K562 (cell line): ENCODE measurements around the gene PRDX6. TPM values are rescaled to one million over a fixed set of nuclear protein-coding genes. Genes with fewer than 3 reads are reported as not detected.

Source experiments
- E2F4 ChIP-seq: sonication (generic); formaldehyde crosslinking; IDR thresholded peaks from 2 replicates; pipeline ENCODE4 v1.8.0; 2022; ENCODE audit warnings: mild to moderate bottlenecking, low read depth, missing genetic modification reagents
- GATAD2B ChIP-seq: fragments of 450-650 bp; IDR thresholded peaks from 2 replicates; pipeline ENCODE4 v1.6.1; 2017; ENCODE audit warnings: mild to moderate bottlenecking, borderline replicate concordance
- GTF2A2 ChIP-seq: IDR thresholded peaks from 2 replicates; pipeline ENCODE4 v1.6.1; 2016; ENCODE audit warnings: mild to moderate bottlenecking, missing genetic modification characterization, missing compliant biosample characterization
- HCFC1 ChIP-seq: IDR thresholded peaks from 2 replicates; pipeline ENCODE4 v1.6.1; 2012; ENCODE audit warnings: low read depth, low read length, improper control_type of control experiment
- KAT2B ChIP-seq: IDR thresholded peaks from one replicate; pipeline ENCODE4 v1.6.1; 2012; ENCODE audit warnings: low read depth, mild to moderate bottlenecking, control low read depth, inconsistent platforms, low read length, moderate library complexity
- KLF16 ChIP-seq: IDR thresholded peaks from 2 replicates; pipeline ENCODE4 v1.6.1; 2016; ENCODE audit warnings: antibody characterized with exemption
- MAFK ChIP-seq: IDR thresholded peaks from 2 replicates; pipeline ENCODE4 v1.6.1; 2011; ENCODE audit warnings: low read length, improper control_type of control experiment
- NBN ChIP-seq: fragments of 450-650 bp; IDR thresholded peaks from 2 replicates; pipeline ENCODE4 v1.6.1; 2016; ENCODE audit warnings: low read depth, mild to moderate bottlenecking
- NCOA6 ChIP-seq: fragments of 450-650 bp; IDR thresholded peaks from 2 replicates; pipeline ENCODE4 v1.6.1; 2017; ENCODE audit warnings: mild to moderate bottlenecking
- NR4A1 ChIP-seq, 2 experiments: fragments of 250-450 bp in 1 of 2; fragments of 450-650 bp in 1 of 2; sonication (Bioruptor Pico) in 1 of 2; IDR thresholded peaks; 2 replicates each; pipeline versions ENCODE4 v1.4.0 to v1.6.1; 2016 to 2020; ENCODE audit warnings: mild to moderate bottlenecking in 2 of 2, missing compliant biosample characterization in 1 of 2, missing genetic modification characterization in 1 of 2, moderate library complexity in 1 of 2
- REST ChIP-seq, 2 experiments: fragments of 450-650 bp; formaldehyde crosslinking in 1 of 2; IDR thresholded peaks; 2 replicates each; pipeline versions ENCODE4 v1.4.0 to v1.6.1; 2014 to 2020; ENCODE audit warnings: mild to moderate bottlenecking in 2 of 2, borderline replicate concordance in 1 of 2, low read depth in 1 of 2
- SMARCA4 ChIP-seq: fragments of 450-650 bp; IDR thresholded peaks from 2 replicates; pipeline ENCODE4 v1.6.1; 2016
- SMARCA5 ChIP-seq: fragments of 450-650 bp; IDR thresholded peaks from 2 replicates; pipeline ENCODE4 v1.6.1; 2016
- TAF15 ChIP-seq: fragments of 200-400 bp; formaldehyde crosslinking; IDR thresholded peaks from 2 replicates; pipeline ENCODE4 v1.6.1; 2017; ENCODE audit warnings: mild to moderate bottlenecking, low read depth, low read length, moderate library complexity
- TCF7 ChIP-seq: sonication (generic); IDR thresholded peaks from 2 replicates; pipeline ENCODE4 v1.6.1; 2016; ENCODE audit warnings: antibody characterized with exemption, borderline replicate concordance
- TRIM24 ChIP-seq, 2 experiments: fragments of 450-650 bp; IDR thresholded peaks; 2 replicates each; pipeline ENCODE4 v1.6.1; 2016
- TRIM28 ChIP-seq: fragments of 450-650 bp; IDR thresholded peaks from 2 replicates; pipeline ENCODE4 v1.6.1; 2017
- ZNF146 ChIP-seq: IDR thresholded peaks from one replicate; pipeline ENCODE4 v1.6.1; 2018; ENCODE audit warnings: missing compliant biosample characterization; ENCODE audit not compliant: unreplicated experiment
- ZNF197 ChIP-seq: fragments of 200-800 bp; sonication (Bioruptor generic); IDR thresholded peaks from 2 replicates; pipeline ENCODE4 v1.6.1; 2016; ENCODE audit warnings: low read depth, missing genetic modification characterization, missing compliant biosample characterization
- ZNF277 ChIP-seq: fragments of 250-450 bp; sonication (Bioruptor Pico); IDR thresholded peaks from 2 replicates; pipeline ENCODE4 v1.8.0; 2022; ENCODE audit warnings: inconsistent platforms, mild to moderate bottlenecking, moderate library complexity, borderline replicate concordance
- ZNF586 ChIP-seq: fragments of 450-650 bp; formaldehyde crosslinking; conservative IDR thresholded peaks from 2 replicates; pipeline ENCODE4 v1.4.0; 2020; ENCODE audit warnings: mild to moderate bottlenecking, moderate library complexity
- polyA plus RNA-seq, 8 experiments: library from polyadenylated mRNA; depleted of rRNA in 4 of 8; stranded (reverse) in 5 of 8; unstranded in 3 of 8; fragments of >200 nt; fragmentation: Nextera tagmentation in 2 of 8; fragmentation: Illumina TruSeq in 1 of 8; extraction: Ambion mirVana in 2 of 8; extraction: Trizol in 1 of 8; gene quantifications; 2 replicates each; pipeline versions ENCODE4 v1.2.1 to v1.2.3, GENCODE V29; 2011 to 2014; ENCODE audit warnings: inconsistent platforms in 1 of 8, missing spikeins in 1 of 8
- total RNA-seq, 7 experiments: library from RNA; depleted of rRNA in 6 of 7; stranded (reverse); fragments of >200 nt in 6 of 7; fragmentation: Illumina TruSeq in 2 of 7; extraction: Trizol in 2 of 7; gene quantifications; 2 replicates each; pipeline versions ENCODE4 v1.2.1 to v1.2.3, GENCODE V29; 2011 to 2021; ENCODE audit warnings: low replicate concordance in 1 of 7

The PRDX6 gene
- total and polyA plus RNA-seq, 9 of the 15 experiments (the other 6 are each of a cell fraction or from before 2014, with no cell fraction given), result 277 to 1,082 (median 610) TPM

GRCh38 chr1:173479649-173480048 lies 2.5 kb downstream of the PRDX6 start (continued):
- TF ChIP-seq E2F4 (CRISPR knock-in tag) (no peak), SMARCA4 (peak; percentile 68), REST (IDR thresholded peaks at IDR 0.05; ENCODE audit: borderline replicate concordance) (peak; percentile 76), REST (CRISPR knock-in tag; IDR thresholded peaks at IDR 0.05; ENCODE audit: low read depth) (no peak), TAF15 (no peak), KLF16 (no peak), ZNF146 (CRISPR knock-in tag) (no peak), ZNF197 (no peak), ZNF586 (CRISPR knock-in tag) (no peak), NCOA6 (no peak; the same call in 1 of the 2 replicates), ZNF277 (CRISPR knock-in tag) (no peak), TRIM24 (IDR thresholded peaks at IDR 0.05) (no peak), NBN (no peak), GATAD2B (no peak), HCFC1 (no peak), KAT2B (no peak), GTF2A2 (tag) (no peak), NR4A1 (CRISPR knock-in tag; IDR thresholded peaks at IDR 0.05) (no peak), NR4A1 (tag; IDR thresholded peaks at IDR 0.05) (0 out of 2 replicates have a peak, but pooled peaks have one; percentile 28), MAFK (peak; percentile 92), TCF7 (no peak), SMARCA5 (no peak), TRIM28 (no peak)
